Keratinocyte (primary cell): Measurements from ENCODE around the gene YPEL3. TPM values are rescaled to one million over a fixed set of nuclear protein-coding genes. Genes with fewer than 3 reads are reported as not detected.

Source experiments
- DNase-seq: peaks from one replicate; pipeline ENCODE4 v3.0.0-alpha.2; 2011; ENCODE audit warnings: low read depth, missing footprints, low spot score
- FAIRE-seq: peaks from 2 replicates; lab custom pipeline; 2011; peaks lifted over from hg19 to GRCh38; lab: Jason Lieb, UNC
- H2AFZ ChIP-seq: 2 replicates; pipeline ENCODE4 v1.6.0; 2012; ENCODE audit warnings: low read length, control low read depth, inconsistent platforms; ENCODE audit not compliant: control insufficient read depth
- H3K27ac ChIP-seq: 2 replicates; pipeline ENCODE4 v1.5.1; 2011; ENCODE audit warnings: low read length; ENCODE audit not compliant: control insufficient read depth, insufficient read depth
- H3K27me3 ChIP-seq: 3 replicates; pipeline ENCODE4 v1.6.0; 2011; ENCODE audit warnings: low read length; ENCODE audit not compliant: control insufficient read depth, insufficient read depth; ENCODE audit errors: extremely low read depth
- H3K36me3 ChIP-seq, 2 experiments: 2 replicates in 1 of 2; 3 replicates in 1 of 2; pipeline ENCODE4 v1.5.1; 2011; ENCODE audit warnings: low read length in 2 of 2, mild to moderate bottlenecking in 1 of 2; ENCODE audit not compliant: control insufficient read depth in 2 of 2, insufficient read depth in 2 of 2; ENCODE audit errors: extremely low read depth in 1 of 2
- H3K4me1 ChIP-seq: 3 replicates; pipeline ENCODE4 v1.5.1; 2011; ENCODE audit warnings: low read length; ENCODE audit not compliant: control insufficient read depth, insufficient read depth; ENCODE audit errors: extremely low read depth
- H3K4me2 ChIP-seq: 3 replicates; pipeline ENCODE4 v1.6.0; 2011; ENCODE audit warnings: low read depth, low read length; ENCODE audit not compliant: control insufficient read depth, insufficient read depth; ENCODE audit errors: extremely low read depth
- H3K4me3 ChIP-seq, 3 experiments: fragments of 200-600 bp in 1 of 3; sonication (generic) in 1 of 3; 2 replicates in 2 of 3; 3 replicates in 1 of 3; pipeline ENCODE4 v1.5.1; 2011 to 2016; ENCODE audit warnings: low read length in 3 of 3, mild to moderate bottlenecking in 3 of 3, control low read depth in 2 of 3, inconsistent platforms in 1 of 3, low read depth in 1 of 3, mixed read lengths in 1 of 3, mixed run types in 1 of 3, moderate library complexity in 1 of 3; ENCODE audit not compliant: control insufficient read depth in 2 of 3, insufficient read depth in 2 of 3; ENCODE audit errors: extremely low read depth in 1 of 3
- H3K79me2 ChIP-seq: 2 replicates; pipeline ENCODE4 v1.6.0; 2012; ENCODE audit warnings: low read length; ENCODE audit not compliant: control insufficient read depth, insufficient read depth
- H3K9ac ChIP-seq: 3 replicates; pipeline ENCODE4 v1.6.0; 2011; ENCODE audit warnings: low read length; ENCODE audit not compliant: control insufficient read depth, insufficient read depth; ENCODE audit errors: extremely low read depth
- H3K9me1 ChIP-seq: 3 replicates; pipeline ENCODE4 v1.6.0; 2011; ENCODE audit warnings: low read length; ENCODE audit not compliant: control insufficient read depth, insufficient read depth; ENCODE audit errors: extremely low read depth
- H3K9me3 ChIP-seq: 2 replicates; pipeline ENCODE4 v1.5.1; 2012; ENCODE audit warnings: low read depth, low read length; ENCODE audit not compliant: control insufficient read depth
- H4K20me1 ChIP-seq: 3 replicates; pipeline ENCODE4 v1.6.0; 2011; ENCODE audit warnings: low read length; ENCODE audit not compliant: control insufficient read depth, insufficient read depth; ENCODE audit errors: extremely low read depth
- EZH2 ChIP-seq: IDR thresholded peaks from one replicate; pipeline ENCODE4 v1.6.1; 2012; ENCODE audit warnings: inconsistent platforms, mild to moderate bottlenecking, low read length, moderate library complexity
- dilution Hi-C: fragments of 300-500 bp; cut with MboI; formaldehyde crosslinking; loops from one replicate; pipeline ENCODE4 v1.7.0; 2020; ENCODE audit warnings: low sequenced_read_pairs; ENCODE audit not compliant: extremely low pct_ligation_motif_present
- polyA plus RNA-seq, 5 experiments: library from polyadenylated mRNA; depleted of rRNA in 3 of 5; stranded (reverse) in 3 of 5; stranded (forward) in 1 of 5; unstranded in 1 of 5; fragments of >200 nt; gene quantifications; 1 replicate in 1 of 5; 2 replicates in 3 of 5; 3 replicates in 1 of 5; pipeline versions ENCODE4 v1.2.1 to v1.2.3, GENCODE V29; 2011 to 2012; ENCODE audit warnings: missing spikeins in 2 of 5, low read depth in 1 of 5, low replicate concordance in 1 of 5
- TF ChIP-seq, protein P1 (sequence below), 3 experiments: IDR thresholded peaks in 1 of 3; conservative IDR thresholded peaks in 1 of 3; optimal IDR thresholded peaks in 1 of 3; 2 replicates in 2 of 3; 3 replicates in 1 of 3; pipeline versions ENCODE3 to v1.5.1; 2011; ENCODE audit warnings: low read length in 3 of 3, mild to moderate bottlenecking in 3 of 3, moderate library complexity in 2 of 3, control low read depth in 1 of 3, inconsistent platforms in 1 of 3; ENCODE audit not compliant: insufficient read depth in 2 of 3; ENCODE audit errors: extremely low read depth in 1 of 3

YPEL3 gene
- polyA plus RNA-seq, 1 donor (not counting 4 experiments of a cell fraction or from before 2014, with no cell fraction given): 13.5 TPM

DNA sequence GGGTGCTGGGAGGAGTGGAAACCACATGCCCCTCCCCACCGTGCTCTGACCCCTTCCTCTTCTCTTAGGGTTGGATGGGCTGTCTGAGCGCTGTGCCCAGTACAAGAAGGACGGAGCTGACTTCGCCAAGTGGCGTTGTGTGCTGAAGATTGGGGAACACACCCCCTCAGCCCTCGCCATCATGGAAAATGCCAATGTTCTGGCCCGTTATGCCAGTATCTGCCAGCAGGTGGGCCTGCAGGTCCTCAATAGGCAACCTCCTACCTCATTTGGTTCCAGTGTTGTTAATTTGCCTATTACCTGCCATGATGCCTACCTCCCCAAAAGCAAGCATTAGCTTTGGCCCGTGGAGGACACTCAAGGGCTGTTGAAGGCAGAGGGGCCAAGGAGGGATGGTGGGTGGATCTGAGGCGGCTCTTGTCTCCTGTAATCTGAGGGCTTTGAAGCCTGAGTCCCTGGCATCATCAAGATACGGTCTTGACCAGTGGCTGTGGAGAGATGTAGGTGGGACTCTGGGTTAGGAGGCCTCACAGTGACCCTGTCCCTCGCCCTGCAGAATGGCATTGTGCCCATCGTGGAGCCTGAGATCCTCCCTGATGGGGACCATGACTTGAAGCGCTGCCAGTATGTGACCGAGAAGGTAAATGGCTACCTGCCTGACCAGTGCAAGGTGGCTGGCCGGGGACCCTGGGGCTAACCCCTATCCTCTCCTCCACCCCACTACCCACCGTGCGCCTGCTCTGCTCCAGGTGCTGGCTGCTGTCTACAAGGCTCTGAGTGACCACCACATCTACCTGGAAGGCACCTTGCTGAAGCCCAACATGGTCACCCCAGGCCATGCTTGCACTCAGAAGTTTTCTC is 27.0 kb downstream of the YPEL3 start:
- dilution Hi-C loops: no loop called here
- Histone ChIP-seq H3K4me2 (no peak overlapping the region), H3K27me3 (no peaks in the 10 kb centered on the region), H3K9me1 (no peaks in the 10 kb centered on the region), H3K79me2 (peaks cover 50% of the 10 kb centered on the region), H3K9me3 (no peaks in the 10 kb centered on the region), H3K9ac (no peak overlapping the region), H4K20me1 (peaks cover 40% of the 10 kb centered on the region), H2AFZ (no peak overlapping the region), H3K27ac (no peak overlapping the region), H3K4me3 (no peak overlapping the region), H3K36me3 (peaks cover 42 to 50% of the 10 kb centered on the region in 2 experiments), H3K4me1 (peaks cover 30% of the 10 kb centered on the region)
- DNase-seq (no peak), FAIRE-seq (no peak)
- TF ChIP-seq, protein P1, sequence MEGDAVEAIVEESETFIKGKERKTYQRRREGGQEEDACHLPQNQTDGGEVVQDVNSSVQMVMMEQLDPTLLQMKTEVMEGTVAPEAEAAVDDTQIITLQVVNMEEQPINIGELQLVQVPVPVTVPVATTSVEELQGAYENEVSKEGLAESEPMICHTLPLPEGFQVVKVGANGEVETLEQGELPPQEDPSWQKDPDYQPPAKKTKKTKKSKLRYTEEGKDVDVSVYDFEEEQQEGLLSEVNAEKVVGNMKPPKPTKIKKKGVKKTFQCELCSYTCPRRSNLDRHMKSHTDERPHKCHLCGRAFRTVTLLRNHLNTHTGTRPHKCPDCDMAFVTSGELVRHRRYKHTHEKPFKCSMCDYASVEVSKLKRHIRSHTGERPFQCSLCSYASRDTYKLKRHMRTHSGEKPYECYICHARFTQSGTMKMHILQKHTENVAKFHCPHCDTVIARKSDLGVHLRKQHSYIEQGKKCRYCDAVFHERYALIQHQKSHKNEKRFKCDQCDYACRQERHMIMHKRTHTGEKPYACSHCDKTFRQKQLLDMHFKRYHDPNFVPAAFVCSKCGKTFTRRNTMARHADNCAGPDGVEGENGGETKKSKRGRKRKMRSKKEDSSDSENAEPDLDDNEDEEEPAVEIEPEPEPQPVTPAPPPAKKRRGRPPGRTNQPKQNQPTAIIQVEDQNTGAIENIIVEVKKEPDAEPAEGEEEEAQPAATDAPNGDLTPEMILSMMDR (optimal IDR thresholded peaks at IDR 0.05 in 1 of 3, IDR thresholded peaks at IDR 0.05 in 1 of 3, conservative IDR thresholded peaks at IDR 0.05 in 1 of 3; ENCODE audit: extremely low read depth in 1 of 3, insufficient read depth in 2 of 3, low read length in 3 of 3): peak; percentile 67 to 87 (median 69)
- TF ChIP-seq EZH2: no peak

DNA sequence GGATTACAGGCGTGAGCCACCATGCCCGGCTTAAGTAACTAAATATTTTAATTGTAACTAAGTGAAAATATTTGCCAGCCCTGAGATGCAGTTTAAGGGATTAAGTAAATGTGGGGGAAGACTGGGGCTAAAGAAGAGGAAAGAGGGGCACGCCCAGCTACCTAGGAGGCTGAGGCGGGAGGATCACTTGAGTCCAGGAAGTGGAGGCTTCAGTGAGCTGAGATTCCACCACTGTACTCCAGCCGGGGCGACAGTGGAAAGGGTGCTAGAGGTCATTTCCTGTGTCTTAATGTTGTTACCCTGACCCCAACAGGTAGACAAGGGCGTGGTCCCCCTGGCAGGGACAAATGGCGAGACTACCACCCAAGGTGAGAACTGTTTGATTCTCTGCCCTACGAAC is 27.7 kb downstream of the YPEL3 start:
- peaks cover 42 to 50% of the 10 kb centered on the region in 2 experiments for H3K36me3 ChIP-seq
- H3K27ac ChIP-seq: no peak overlapping the region
- H4K20me1 ChIP-seq: peaks cover 40% of the 10 kb centered on the region
- FAIRE-seq: no peak
- H3K4me3 ChIP-seq: no peak overlapping the region
- no peaks in the 10 kb centered on the region for H3K27me3 ChIP-seq
- dilution Hi-C loops: no loop called here
- no peaks in the 10 kb centered on the region for H3K9me1 ChIP-seq
- no peak overlapping the region for H2AFZ ChIP-seq
- no peak overlapping the region for H3K9ac ChIP-seq
- no peak for DNase-seq
- no peak for TF ChIP-seq EZH2
- TF ChIP-seq, protein P1 (optimal IDR thresholded peaks at IDR 0.05 in 1 of 3, IDR thresholded peaks at IDR 0.05 in 1 of 3, conservative IDR thresholded peaks at IDR 0.05 in 1 of 3; ENCODE audit: extremely low read depth in 1 of 3, insufficient read depth in 2 of 3, low read length in 3 of 3): no peak
- peaks cover 35% of the 10 kb centered on the region for H3K4me1 ChIP-seq
- H3K79me2 ChIP-seq: peaks cover 54% of the 10 kb centered on the region
- H3K4me2 ChIP-seq: no peak overlapping the region
- no peaks in the 10 kb centered on the region for H3K9me3 ChIP-seq
